ENCODE measurements around the gene SLX4IP. TPM values are rescaled to one million over a fixed set of nuclear protein-coding genes. Genes with fewer than 3 reads are reported as not detected.

SLX4IP gene
- total RNA-seq, 2 experiments from 2014 or later, result 7.6 to 8.5 TPM

- POLR2A ChIA-PET, result no interaction called here
These were observed 27.4 kb downstream of the SLX4IP start for GRCh38 chr20:10462516-10462915.

DNA sequence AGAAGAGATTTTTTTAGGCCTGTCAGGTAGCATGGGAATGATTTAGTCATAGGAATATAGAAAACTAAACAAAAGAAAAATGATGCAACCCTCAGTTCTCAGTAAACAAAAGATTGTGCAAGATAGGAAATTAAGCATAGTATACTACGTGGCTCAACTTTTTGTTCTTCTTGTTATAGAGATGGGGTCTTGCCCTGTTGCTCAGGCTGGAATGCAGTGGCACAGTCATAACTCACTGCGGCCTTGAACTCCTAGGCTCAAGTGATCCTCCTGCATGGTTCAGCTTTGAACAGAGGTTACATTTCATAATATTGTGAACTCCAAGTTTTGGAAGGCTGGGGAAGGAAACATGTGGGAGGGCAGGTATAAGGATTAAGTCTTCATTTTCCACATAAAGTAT is 28.5 kb downstream of the SLX4IP start:
- H3K4me1 Mint-ChIP-seq, result peaks cover 5% of the 10 kb centered on the region
- H3K27me3 Mint-ChIP-seq, result no peaks in the 10 kb centered on the region

More at GRCh38 chr20:10462516-10462915, 27.4 kb downstream of the SLX4IP start:
- Mint-ChIP-seq H3K36me3 (peaks cover 39% of the 10 kb centered on the region), H3K4me3 (no peak overlapping the region), H3K9me3 (peaks cover 6% of the 10 kb centered on the region), H3K27me3 (no peaks in the 10 kb centered on the region), H3K4me1 (peaks cover 1% of the 10 kb centered on the region), H3K27ac (no peak overlapping the region)
- DNase-seq (no peak), ATAC-seq (ENCODE audit: low read depth) (no peak)

GRCh38 chr20:10465135-10465534 is 30.0 kb downstream of the SLX4IP start:
- peaks cover 3% of the 10 kb centered on the region for H3K9me3 Mint-ChIP-seq
- peaks cover 12% of the 10 kb centered on the region for H3K4me1 Mint-ChIP-seq
- H3K27me3 Mint-ChIP-seq, result no peaks in the 10 kb centered on the region
- DNase-seq, result no peak
- no peak overlapping the region for H3K27ac Mint-ChIP-seq
- POLR2A ChIA-PET, result no interaction called here
- peaks cover 24% of the 10 kb centered on the region for H3K36me3 Mint-ChIP-seq
- H3K4me3 Mint-ChIP-seq, result no peak overlapping the region
- ATAC-seq (ENCODE audit: low read depth), result no peak

More for the DNA sequence above, 28.5 kb downstream of the SLX4IP start:
- no peak overlapping the region for H3K4me3 Mint-ChIP-seq
- H3K36me3 Mint-ChIP-seq, result peaks cover 31% of the 10 kb centered on the region
- no peak overlapping the region for H3K27ac Mint-ChIP-seq
- peaks cover 6% of the 10 kb centered on the region for H3K9me3 Mint-ChIP-seq
- POLR2A ChIA-PET, result no interaction called here
- DNase-seq (no peak), ATAC-seq (ENCODE audit: low read depth) (no peak)

GRCh38 chr20:10466325-10466724 is 31.2 kb downstream of the SLX4IP start:
- Mint-ChIP-seq H3K36me3 (peaks cover 18% of the 10 kb centered on the region), H3K27ac (no peak overlapping the region), H3K4me1 (peaks cover 13% of the 10 kb centered on the region), H3K9me3 (no peaks in the 10 kb centered on the region), H3K27me3 (no peaks in the 10 kb centered on the region), H3K4me3 (no peak overlapping the region)
- no peak for ATAC-seq (ENCODE audit: low read depth)
- POLR2A ChIA-PET, result no interaction called here
- DNase-seq, result no peak

- Mint-ChIP-seq H3K4me3 (no peak overlapping the region), H3K4me1 (peaks cover 15% of the 10 kb centered on the region), H3K27ac (no peak overlapping the region), H3K9me3 (no peaks in the 10 kb centered on the region), H3K27me3 (no peaks in the 10 kb centered on the region), H3K36me3 (peaks cover 20% of the 10 kb centered on the region)
- DNase-seq, result no peak
- no peak for ATAC-seq (ENCODE audit: low read depth)
- POLR2A ChIA-PET, result no interaction called here
These were observed 31.8 kb downstream of the SLX4IP start for GRCh38 chr20:10466855-10467254.

- ATAC-seq (ENCODE audit: low read depth), result no peak
- H3K27ac Mint-ChIP-seq, result no peak overlapping the region
These were observed 32.7 kb downstream of the SLX4IP start for GRCh38 chr20:10467681-10468339.

DNA sequence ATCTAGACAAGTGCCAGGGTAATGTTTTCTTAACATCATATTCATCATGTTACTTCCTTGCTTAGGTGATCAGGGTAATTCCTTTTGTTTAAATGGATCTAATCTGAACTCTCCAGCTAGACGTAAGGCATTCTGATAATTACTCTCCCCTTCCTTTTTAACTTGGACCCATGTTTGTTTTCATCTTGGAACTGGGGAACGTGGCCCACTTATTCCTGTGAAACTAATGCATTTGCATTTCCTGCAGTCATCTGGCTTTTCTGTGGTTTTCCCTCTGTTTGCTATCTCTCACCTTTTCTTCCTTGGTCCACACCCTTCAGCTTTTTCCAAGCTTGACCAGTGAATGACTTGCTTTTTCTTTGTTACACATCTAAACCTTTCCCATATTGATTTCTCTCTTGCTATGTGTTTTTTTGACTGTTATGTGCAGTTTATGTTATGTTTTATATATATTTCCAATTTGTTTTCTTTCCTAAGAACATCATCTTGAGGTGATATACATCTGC is 33.3 kb downstream of the SLX4IP start:
- Mint-ChIP-seq H3K27me3 (no peaks in the 10 kb centered on the region), H3K27ac (no peak overlapping the region), H3K4me3 (no peak overlapping the region), H3K36me3 (peaks cover 15% of the 10 kb centered on the region), H3K9me3 (no peaks in the 10 kb centered on the region), H3K4me1 (peaks cover 15% of the 10 kb centered on the region)
- ATAC-seq (ENCODE audit: low read depth) (no peak), DNase-seq (no peak)
- POLR2A ChIA-PET, result no interaction called here

More at GRCh38 chr20:10467681-10468339, 32.7 kb downstream of the SLX4IP start:
- H3K9me3 Mint-ChIP-seq, result no peaks in the 10 kb centered on the region
- DNase-seq, result no peak
- H3K27me3 Mint-ChIP-seq, result no peaks in the 10 kb centered on the region
- POLR2A ChIA-PET, result no interaction called here
- H3K4me3 Mint-ChIP-seq, result no peak overlapping the region
- H3K4me1 Mint-ChIP-seq, result peaks cover 15% of the 10 kb centered on the region
- peaks cover 17% of the 10 kb centered on the region for H3K36me3 Mint-ChIP-seq

GRCh38 chr20:10469056-10469455 is 34.0 kb downstream of the SLX4IP start:
- Mint-ChIP-seq H3K4me1 (peaks cover 15% of the 10 kb centered on the region), H3K4me3 (no peak overlapping the region), H3K9me3 (no peaks in the 10 kb centered on the region), H3K36me3 (peaks cover 10% of the 10 kb centered on the region), H3K27ac (no peak overlapping the region), H3K27me3 (no peaks in the 10 kb centered on the region)
- DNase-seq (no peak), ATAC-seq (ENCODE audit: low read depth) (no peak)
- POLR2A ChIA-PET, result no interaction called here

GRCh38 chr20:10469599-10469998 is 34.5 kb downstream of the SLX4IP start:
- H3K36me3 Mint-ChIP-seq, result peaks cover 10% of the 10 kb centered on the region
- H3K27ac Mint-ChIP-seq, result no peak overlapping the region
- ATAC-seq (ENCODE audit: low read depth) (peak; percentile 73), DNase-seq (no peak)
- peaks cover 15% of the 10 kb centered on the region for H3K4me1 Mint-ChIP-seq
- POLR2A ChIA-PET, result no interaction called here
- no peaks in the 10 kb centered on the region for H3K9me3 Mint-ChIP-seq
- H3K27me3 Mint-ChIP-seq, result no peaks in the 10 kb centered on the region
- H3K4me3 Mint-ChIP-seq, result no peak overlapping the region

DNA sequence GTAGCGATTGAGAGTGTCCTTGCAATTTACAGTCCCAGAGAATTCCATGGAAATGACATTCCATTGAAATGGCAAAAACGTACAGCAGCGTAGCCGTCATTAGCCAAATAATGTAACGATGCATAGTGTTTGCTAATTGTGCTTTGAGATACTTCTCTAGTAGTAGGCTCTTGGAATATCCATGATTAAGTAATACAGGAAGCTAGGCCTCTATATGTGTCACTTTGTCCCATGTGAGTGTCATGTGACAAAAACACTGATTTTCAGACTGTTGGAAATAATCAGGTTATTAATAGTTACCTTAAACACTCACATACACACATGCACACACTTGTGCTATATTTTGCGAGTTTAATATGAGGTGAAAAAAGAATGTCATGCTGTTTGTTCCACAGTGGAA is 35.2 kb downstream of the SLX4IP start:
- POLR2A ChIA-PET, result no interaction called here
- H3K4me1 Mint-ChIP-seq, result peaks cover 14% of the 10 kb centered on the region
- H3K27ac Mint-ChIP-seq, result no peak overlapping the region
- peaks cover 8% of the 10 kb centered on the region for H3K36me3 Mint-ChIP-seq
- ATAC-seq (ENCODE audit: low read depth) (no peak), DNase-seq (no peak)
- H3K9me3 Mint-ChIP-seq, result no peaks in the 10 kb centered on the region
- H3K4me3 Mint-ChIP-seq, result no peak overlapping the region
- no peaks in the 10 kb centered on the region for H3K27me3 Mint-ChIP-seq

- Mint-ChIP-seq H3K36me3 (peaks cover 9% of the 10 kb centered on the region), H3K9me3 (no peaks in the 10 kb centered on the region), H3K27ac (no peak overlapping the region), H3K4me1 (peaks cover 14% of the 10 kb centered on the region), H3K4me3 (no peak overlapping the region), H3K27me3 (no peaks in the 10 kb centered on the region)
- no peak for DNase-seq
- ATAC-seq (ENCODE audit: low read depth), result no peak
- POLR2A ChIA-PET, result no interaction called here
These were observed 37.8 kb downstream of the SLX4IP start for GRCh38 chr20:10472871-10473270.

DNA sequence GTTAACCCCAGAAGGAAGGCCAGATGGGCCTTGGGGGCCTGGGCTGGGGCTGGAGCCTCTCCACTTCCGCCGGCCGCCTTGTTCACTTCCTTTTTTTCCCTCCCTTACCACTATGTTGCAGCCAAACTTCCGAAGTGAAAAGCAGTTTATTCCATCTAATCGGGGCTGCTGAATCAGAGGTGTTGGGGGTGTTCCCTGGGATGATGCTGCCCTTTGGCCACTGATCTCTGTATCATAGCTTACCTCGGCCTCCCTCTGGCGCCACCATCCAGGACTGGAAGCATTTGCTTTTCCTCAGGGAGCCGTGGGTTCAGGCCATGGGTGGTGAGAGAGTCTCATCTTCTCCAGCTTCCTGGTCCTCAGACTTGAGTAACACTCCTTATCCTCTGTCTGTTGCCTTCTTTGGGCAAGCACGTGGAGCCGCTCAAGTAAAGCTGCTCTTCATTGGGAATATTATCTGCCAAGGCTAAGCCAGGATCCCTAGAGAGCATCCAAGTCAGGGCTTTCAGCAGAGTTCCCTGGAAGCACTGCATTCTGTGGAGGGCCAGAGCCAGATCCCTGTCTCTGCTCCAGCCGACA is 39.6 kb downstream of the SLX4IP start:
- Mint-ChIP-seq H3K27me3 (no peaks in the 10 kb centered on the region), H3K36me3 (peaks cover 8% of the 10 kb centered on the region), H3K4me3 (no peak overlapping the region), H3K4me1 (peaks cover 6% of the 10 kb centered on the region), H3K9me3 (no peaks in the 10 kb centered on the region), H3K27ac (no peak overlapping the region)
- POLR2A ChIA-PET, result no interaction called here
- ATAC-seq (ENCODE audit: low read depth) (no peak), DNase-seq (no peak)

DNA sequence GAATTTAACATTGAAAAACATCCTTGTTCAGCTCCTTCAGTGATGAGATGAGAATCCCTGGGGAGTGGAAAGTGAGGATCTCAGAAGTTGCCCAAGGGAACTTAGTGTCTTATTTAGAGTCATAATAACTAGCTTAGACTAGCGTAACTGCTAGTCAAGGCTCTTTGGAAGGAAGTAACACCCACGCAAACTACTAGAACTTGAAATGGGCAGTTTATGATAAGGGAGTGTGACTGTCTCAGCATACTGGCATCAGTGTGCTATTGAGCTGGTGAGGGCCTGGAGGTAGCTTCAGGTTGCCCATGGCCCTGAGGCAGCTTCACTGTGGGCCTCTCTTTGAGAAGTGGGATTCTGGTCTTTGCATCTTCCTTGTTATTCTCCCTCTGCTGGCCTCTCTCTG is 40.1 kb downstream of the SLX4IP start:
- DNase-seq, result no peak
- H3K4me3 Mint-ChIP-seq, result no peak overlapping the region
- no peaks in the 10 kb centered on the region for H3K9me3 Mint-ChIP-seq
- ATAC-seq (ENCODE audit: low read depth), result no peak
- POLR2A ChIA-PET, result no interaction called here
- H3K27ac Mint-ChIP-seq, result no peak overlapping the region
- peaks cover 4% of the 10 kb centered on the region for H3K36me3 Mint-ChIP-seq
- H3K27me3 Mint-ChIP-seq, result no peaks in the 10 kb centered on the region
- peaks cover 2% of the 10 kb centered on the region for H3K4me1 Mint-ChIP-seq

- Mint-ChIP-seq H3K27me3 (no peaks in the 10 kb centered on the region), H3K4me1 (peaks cover 2% of the 10 kb centered on the region), H3K27ac (no peak overlapping the region), H3K36me3 (peaks cover 4% of the 10 kb centered on the region), H3K9me3 (no peaks in the 10 kb centered on the region), H3K4me3 (no peak overlapping the region)
- DNase-seq (no peak), ATAC-seq (ENCODE audit: low read depth) (no peak)
- POLR2A ChIA-PET, result no interaction called here
These were observed 41.2 kb downstream of the SLX4IP start for GRCh38 chr20:10476319-10476724.

Data from activated naive CD8-positive, alpha-beta T cell treated with anti-CD3 and anti-CD28 coated beads, Interleukin-2, amount 10 ng/mL, durations not matched to agents 7 days and 5 days (primary cell).